ENCODE data around the gene SLC28A2.

- TF ChIP-seq CTCF (IDR thresholded peaks at IDR 0.05; ENCODE audit: insufficient read depth, low read depth, low read length) = no peak
- TF ChIP-seq EZH2 (IDR thresholded peaks at IDR 0.05; ENCODE audit: insufficient read depth, low read length) = no peak
These were observed 10.9 kb downstream of the SLC28A2 start for GRCh38 chr15:45262906-45263461.

Measured in astrocyte (in vitro differentiated cells and primary cell).